22Rv1 (cell line): ENCODE measurements around the gene GRIK4.

ENCODE experiments used
- H3K27ac ChIP-seq: fragments of 450-650 bp; 2 replicates; pipeline ENCODE4 v1.5.1; 2017
- ZFX ChIP-seq: fragments of 450-650 bp; IDR thresholded peaks from 2 replicates; pipeline ENCODE4 v1.6.1; 2017; ENCODE audit warnings: antibody characterized with exemption, borderline replicate concordance
- TF ChIP-seq, protein P1 (sequence below): fragments of 450-650 bp; IDR thresholded peaks from 2 replicates; pipeline ENCODE4 v1.5.1; 2017; ENCODE audit warnings: mild to moderate bottlenecking

The GRIK4 gene

GRCh38 chr11:120835601-120836228 lies 324.2 kb downstream of the GRIK4 start:
- H3K27ac ChIP-seq, result no peak overlapping the region
- TF ChIP-seq, protein P1, sequence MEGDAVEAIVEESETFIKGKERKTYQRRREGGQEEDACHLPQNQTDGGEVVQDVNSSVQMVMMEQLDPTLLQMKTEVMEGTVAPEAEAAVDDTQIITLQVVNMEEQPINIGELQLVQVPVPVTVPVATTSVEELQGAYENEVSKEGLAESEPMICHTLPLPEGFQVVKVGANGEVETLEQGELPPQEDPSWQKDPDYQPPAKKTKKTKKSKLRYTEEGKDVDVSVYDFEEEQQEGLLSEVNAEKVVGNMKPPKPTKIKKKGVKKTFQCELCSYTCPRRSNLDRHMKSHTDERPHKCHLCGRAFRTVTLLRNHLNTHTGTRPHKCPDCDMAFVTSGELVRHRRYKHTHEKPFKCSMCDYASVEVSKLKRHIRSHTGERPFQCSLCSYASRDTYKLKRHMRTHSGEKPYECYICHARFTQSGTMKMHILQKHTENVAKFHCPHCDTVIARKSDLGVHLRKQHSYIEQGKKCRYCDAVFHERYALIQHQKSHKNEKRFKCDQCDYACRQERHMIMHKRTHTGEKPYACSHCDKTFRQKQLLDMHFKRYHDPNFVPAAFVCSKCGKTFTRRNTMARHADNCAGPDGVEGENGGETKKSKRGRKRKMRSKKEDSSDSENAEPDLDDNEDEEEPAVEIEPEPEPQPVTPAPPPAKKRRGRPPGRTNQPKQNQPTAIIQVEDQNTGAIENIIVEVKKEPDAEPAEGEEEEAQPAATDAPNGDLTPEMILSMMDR, result no peak
- no peak for TF ChIP-seq ZFX

- H3K27ac ChIP-seq, result no peak overlapping the region
- no peak for TF ChIP-seq ZFX
- TF ChIP-seq, protein P1, result no peak
These were observed 326.1 kb downstream of the GRIK4 start for GRCh38 chr11:120837696-120838095.

DNA sequence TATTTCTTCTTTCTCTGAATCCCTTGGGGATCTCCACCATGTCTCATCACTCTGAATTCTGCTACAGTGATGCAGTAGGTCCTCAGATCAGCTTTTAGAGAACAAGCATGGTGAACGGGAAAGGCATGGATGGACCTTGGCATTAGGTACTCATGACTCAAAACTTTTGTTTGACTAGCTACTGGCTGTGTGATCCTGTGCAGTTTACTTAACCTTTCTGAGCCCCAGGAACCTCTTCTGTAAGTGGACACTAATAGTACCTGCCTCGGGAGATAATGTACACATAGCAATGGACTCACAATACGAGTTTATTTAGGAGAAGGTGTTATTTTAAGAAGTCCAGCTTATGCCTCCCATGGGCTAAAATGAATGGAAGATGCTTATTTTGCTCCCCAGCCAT lies 327.7 kb downstream of the GRIK4 start:
- TF ChIP-seq, protein P1, result no peak
- TF ChIP-seq ZFX, result no peak
- H3K27ac ChIP-seq, result no peak overlapping the region

DNA sequence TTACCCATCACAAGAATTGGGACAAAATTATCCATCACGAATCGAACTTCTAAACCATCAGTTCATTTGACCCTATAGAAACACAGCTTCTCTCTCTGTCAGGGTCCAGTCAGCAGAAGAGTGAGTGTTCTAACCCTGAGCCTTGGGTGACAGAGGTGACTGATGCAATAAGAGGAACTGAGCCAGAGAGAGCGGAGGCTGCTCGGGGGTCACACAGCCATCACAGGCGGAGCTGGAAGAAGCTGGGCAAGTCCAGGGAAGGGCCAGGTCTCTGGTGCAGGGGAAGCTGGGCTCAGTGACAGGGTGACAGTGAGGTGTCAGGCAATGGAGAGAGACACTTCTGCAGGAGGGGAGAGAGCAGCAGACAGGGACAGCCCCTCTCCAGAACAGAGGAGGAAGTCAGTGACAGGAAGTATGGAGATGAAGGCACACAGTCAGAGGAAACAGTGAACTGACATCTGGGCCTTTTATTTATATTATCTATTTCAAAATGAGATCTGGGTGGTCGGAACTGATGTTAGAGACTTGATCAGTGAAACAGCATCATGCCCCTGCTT lies 328.4 kb downstream of the GRIK4 start:
- TF ChIP-seq ZFX, result no peak
- TF ChIP-seq, protein P1, result no peak
- no peak overlapping the region for H3K27ac ChIP-seq

DNA sequence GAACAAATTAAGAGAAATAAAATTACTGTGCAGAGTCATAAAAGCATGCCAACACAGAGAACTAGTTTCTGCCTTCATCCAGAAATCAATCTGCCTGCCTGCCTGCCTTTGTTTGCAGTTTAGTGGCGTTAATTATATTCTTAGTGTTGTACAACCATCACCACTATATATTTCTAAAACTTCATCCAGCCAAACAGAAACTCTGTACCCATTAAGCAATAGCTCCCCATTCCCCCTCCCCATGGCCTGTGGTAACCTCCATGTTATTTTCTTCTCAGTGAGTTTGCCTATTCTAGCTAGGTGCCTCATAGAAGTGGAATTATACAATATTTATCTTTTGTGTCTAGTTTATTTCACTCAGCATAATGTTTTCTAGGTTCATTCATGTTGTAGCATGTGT lies 329.1 kb downstream of the GRIK4 start:
- no peak for TF ChIP-seq ZFX
- TF ChIP-seq, protein P1, result no peak

GRCh38 chr11:120841074-120841473 lies 329.5 kb downstream of the GRIK4 start:
- H3K27ac ChIP-seq, result no peak overlapping the region
- no peak for TF ChIP-seq ZFX
- TF ChIP-seq, protein P1, result no peak

More for the DNA sequence above, 329.1 kb downstream of the GRIK4 start:
- no peak overlapping the region for H3K27ac ChIP-seq

DNA sequence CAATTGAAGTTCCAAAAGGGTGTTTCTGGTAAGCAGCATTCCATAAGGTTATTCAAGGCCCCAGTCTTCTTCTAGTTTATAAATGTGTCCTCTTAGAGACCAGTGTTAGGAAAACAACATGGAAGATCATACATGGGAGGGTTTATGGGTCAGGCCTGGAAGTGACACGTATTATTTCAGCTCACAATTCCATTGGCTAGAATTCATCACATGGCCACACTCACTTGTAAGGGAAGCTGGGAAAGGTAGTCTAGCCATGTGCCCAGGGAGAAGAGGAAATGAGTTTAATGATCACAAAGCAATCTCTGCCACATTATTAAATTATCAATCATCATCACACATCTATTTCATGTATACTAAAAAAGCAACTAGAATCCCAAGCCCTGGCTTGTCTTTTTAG lies 330.6 kb downstream of the GRIK4 start:
- no peak overlapping the region for H3K27ac ChIP-seq
- TF ChIP-seq ZFX, result no peak
- TF ChIP-seq, protein P1, result no peak
